CD4-positive, CD25-positive, alpha-beta regulatory T cell (primary cell): ENCODE data around the gene GLTP. TPM values are rescaled to one million over a fixed set of nuclear protein-coding genes. Genes with fewer than 3 reads are reported as not detected.

Experiments
- ATAC-seq, 2 donors: fragments of 150-1000 bp; cut with Tn5 transposase; one replicate each; pipeline ENCODE4 v1.10.0; 2021; ENCODE audit warnings: low read depth in 2 of 2, moderate number of reproducible peaks in 2 of 2, moderate library complexity in 1 of 2
- DNase-seq, 3 donors: peaks; one replicate each; pipeline versions ENCODE4 v3.0.0 to v3.0.0-alpha.2; 2012 to 2022; ENCODE audit warnings: mixed read lengths in 1 of 3
- H3K27ac ChIP-seq: one replicate; pipeline ENCODE4 v1.7.0; 2013; ENCODE audit warnings: mild to moderate bottlenecking, low read length; ENCODE audit not compliant: insufficient read depth, poor library complexity, severe bottlenecking
- H3K27me3 ChIP-seq: one replicate; pipeline ENCODE4 v1.7.0; 2013; ENCODE audit warnings: low read length; ENCODE audit not compliant: control insufficient read depth, insufficient read depth
- H3K36me3 ChIP-seq: one replicate; pipeline ENCODE4 v1.7.0; 2013; ENCODE audit warnings: mild to moderate bottlenecking, low read length, moderate library complexity; ENCODE audit not compliant: control insufficient read depth, insufficient read depth
- H3K4me1 ChIP-seq: 2 replicates; pipeline ENCODE4 v1.7.0; 2013; ENCODE audit warnings: mild to moderate bottlenecking, low read length; ENCODE audit not compliant: insufficient read depth, control insufficient read depth, poor library complexity, severe bottlenecking
- H3K4me3 ChIP-seq: one replicate; pipeline ENCODE4 v1.7.0; 2013; ENCODE audit warnings: low read depth, mild to moderate bottlenecking, low read length, moderate library complexity
- H3K9me3 ChIP-seq, 2 experiments: 1 replicate in 1 of 2; 2 replicates in 1 of 2; pipeline ENCODE4 v1.7.0; 2013; ENCODE audit warnings: low read length in 2 of 2, mild to moderate bottlenecking in 1 of 2, moderate library complexity in 1 of 2; ENCODE audit not compliant: control insufficient read depth in 2 of 2
- H3K27ac Mint-ChIP-seq, 3 donors: one replicate each; pipeline ENCODE4 v1.8.0; 2020 to 2022; ENCODE audit warnings: mild to moderate bottlenecking in 3 of 3, mixed read lengths in 3 of 3, moderate library complexity in 2 of 3
- H3K27me3 Mint-ChIP-seq: one replicate; pipeline ENCODE4 v1.8.0; 2022; ENCODE audit warnings: mild to moderate bottlenecking, mixed read lengths
- H3K36me3 Mint-ChIP-seq: one replicate; pipeline ENCODE4 v1.8.0; 2020; ENCODE audit warnings: mixed read lengths
- H3K4me1 Mint-ChIP-seq, 4 donors: one replicate each; pipeline ENCODE4 v1.8.0; 2020 to 2022; ENCODE audit warnings: mixed read lengths in 4 of 4, mild to moderate bottlenecking in 1 of 4
- H3K4me3 Mint-ChIP-seq, 4 donors: one replicate each; pipeline ENCODE4 v1.8.0; 2020 to 2022; ENCODE audit warnings: mild to moderate bottlenecking in 4 of 4, mixed read lengths in 4 of 4, moderate library complexity in 3 of 4
- H3K9me3 Mint-ChIP-seq, 7 donors: one replicate each; pipeline ENCODE4 v1.8.0; 2020 to 2022; ENCODE audit warnings: mixed read lengths in 7 of 7, mild to moderate bottlenecking in 3 of 7, moderate library complexity in 2 of 7
- polyA plus RNA-seq, 4 donors: library from polyadenylated mRNA; unstranded; fragments of 300-500 nt; fragmentation: Illumina TruSeq; gene quantifications; one replicate each; pipeline ENCODE4 v1.2.3, GENCODE V29; 2021
- total RNA-seq: library from RNA; stranded (reverse); gene quantifications from one replicate; pipeline ENCODE4 v1.2.3, GENCODE V29; 2022

Gene GLTP
- total and polyA plus RNA-seq, 5 donors from 2014 or later: 31.1 to 48.9 (median 37.8) TPM

- Mint-ChIP-seq H3K36me3 (peaks cover 4% of the 10 kb centered on the region), H3K4me1 (peaks cover 0 to 3% (median 2%) of the 10 kb centered on the region in 4 donors), H3K4me3 (peak overlapping the region in 1 of 4 donors; percentile 76), H3K9me3 (no peaks in the 10 kb centered on the region), H3K27ac (no peak overlapping the region), H3K27me3 (peaks cover 61% of the 10 kb centered on the region)
- Histone ChIP-seq H3K4me1 (no peaks in the 10 kb centered on the region), H3K27me3 (no peaks in the 10 kb centered on the region), H3K27ac (no peak overlapping the region), H3K36me3 (no peaks in the 10 kb centered on the region), H3K4me3 (no peak overlapping the region), H3K9me3 (no peaks in the 10 kb centered on the region)
- no peak for DNase-seq
- ATAC-seq: no peak
These were observed 44.5 kb downstream of the GLTP start for GRCh38 chr12:109835827-109836226.

GRCh38 chr12:109833307-109834189, 46.8 kb downstream of the GLTP start, which contains the start of gene TRPV4:
Gene TRPV4, minus strand, starts transcription at chr12:109833398. Its CDS starts 18,602 bp downstream, at chr12:109814796.
- H3K27me3 ChIP-seq: no peaks in the 10 kb centered on the region
- no peak for ATAC-seq
- no peak within 1 kb of the TSS for H3K27ac Mint-ChIP-seq

GRCh38 chr12:109832541-109833306, 47.6 kb downstream of the GLTP start:
- no peaks in the 10 kb centered on the region for H3K36me3 ChIP-seq
- H3K36me3 Mint-ChIP-seq: peaks cover 4% of the 10 kb centered on the region
- ATAC-seq (no peak), DNase-seq (no peak)
- H3K4me1 Mint-ChIP-seq: peaks cover 0 to 3% (median 2%) of the 10 kb centered on the region in 4 donors
- H3K9me3 ChIP-seq: no peaks in the 10 kb centered on the region
- no peak overlapping the region for H3K4me3 Mint-ChIP-seq
- no peaks in the 10 kb centered on the region for H3K9me3 Mint-ChIP-seq
- H3K4me1 ChIP-seq: no peaks in the 10 kb centered on the region
- H3K27ac Mint-ChIP-seq: no peak overlapping the region
- no peak overlapping the region for H3K27ac ChIP-seq
- no peaks in the 10 kb centered on the region for H3K27me3 ChIP-seq
- H3K4me3 ChIP-seq: no peak overlapping the region
- peaks cover 44% of the 10 kb centered on the region for H3K27me3 Mint-ChIP-seq

More at GRCh38 chr12:109833307-109834189, 46.8 kb downstream of the GLTP start, which contains the start of gene TRPV4:
- H3K36me3 Mint-ChIP-seq: peaks cover 4% of the 10 kb centered on the region
- H3K27me3 Mint-ChIP-seq: peaks cover 48% of the 10 kb centered on the region
- Histone ChIP-seq H3K27ac (no peak within 1 kb of the TSS), H3K36me3 (no peaks in the 10 kb centered on the region), H3K4me1 (no peaks in the 10 kb centered on the region), H3K9me3 (no peaks in the 10 kb centered on the region), H3K4me3 (no peak within 1 kb of the TSS)
- no peak for DNase-seq
- H3K9me3 Mint-ChIP-seq: no peaks in the 10 kb centered on the region
- no peak within 1 kb of the TSS for H3K4me3 Mint-ChIP-seq
- H3K4me1 Mint-ChIP-seq: peaks cover 0 to 3% (median 2%) of the 10 kb centered on the region in 4 donors

DNA sequence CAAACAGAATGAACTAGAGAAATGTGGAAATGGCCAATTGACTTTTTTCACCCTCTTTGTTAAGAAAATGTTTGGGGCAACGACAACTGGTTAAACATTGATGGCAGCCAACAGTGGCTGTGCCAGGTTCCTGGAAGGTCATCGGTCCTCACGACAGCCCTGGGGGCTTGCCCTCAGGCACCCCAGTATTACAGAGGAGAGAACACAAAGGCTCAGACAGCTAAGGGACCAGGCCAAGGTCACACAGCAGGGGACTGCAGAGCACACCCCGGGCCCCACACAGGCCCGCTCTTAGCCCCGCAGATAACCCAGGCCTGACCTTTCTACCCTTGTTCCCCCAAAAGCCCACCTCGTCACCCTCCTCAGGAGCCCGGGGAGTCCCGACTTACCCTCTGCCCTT, 48.4 kb downstream of the GLTP start:
- H3K27ac Mint-ChIP-seq: no peak overlapping the region
- H3K9me3 Mint-ChIP-seq: no peaks in the 10 kb centered on the region
- no peak for ATAC-seq
- H3K9me3 ChIP-seq: no peaks in the 10 kb centered on the region
- no peak overlapping the region for H3K4me3 ChIP-seq
- no peak overlapping the region for H3K4me3 Mint-ChIP-seq
- peaks cover 4% of the 10 kb centered on the region for H3K36me3 Mint-ChIP-seq
- peaks cover 0 to 3% (median 2%) of the 10 kb centered on the region in 4 donors for H3K4me1 Mint-ChIP-seq
- H3K27ac ChIP-seq: no peak overlapping the region
- peaks cover 43% of the 10 kb centered on the region for H3K27me3 Mint-ChIP-seq
- no peaks in the 10 kb centered on the region for H3K27me3 ChIP-seq
- no peak for DNase-seq
- H3K4me1 ChIP-seq: no peaks in the 10 kb centered on the region
- no peaks in the 10 kb centered on the region for H3K36me3 ChIP-seq

DNA sequence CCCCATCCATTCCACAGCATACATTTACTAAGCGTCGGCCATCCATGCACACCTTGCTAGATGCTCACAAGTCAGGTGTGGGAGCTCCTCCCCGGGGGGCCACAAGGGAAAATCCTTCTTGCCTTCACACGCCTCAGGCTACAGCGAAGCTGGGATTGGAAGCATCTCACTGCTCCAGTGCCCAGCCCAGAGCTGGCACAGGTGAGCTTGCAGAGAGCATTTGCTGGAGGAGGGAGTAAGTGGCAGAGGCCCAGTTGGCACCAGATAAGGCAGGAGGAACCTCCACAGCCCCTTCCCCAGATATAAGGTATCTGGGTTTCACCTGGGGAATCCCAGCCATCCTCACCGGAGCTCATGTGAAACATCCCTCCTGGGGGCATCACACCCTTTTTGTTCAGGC, 49.0 kb downstream of the GLTP start:
- peaks cover 43% of the 10 kb centered on the region for H3K27me3 Mint-ChIP-seq
- H3K27me3 ChIP-seq: no peaks in the 10 kb centered on the region
- H3K9me3 ChIP-seq: no peaks in the 10 kb centered on the region
- H3K27ac ChIP-seq: no peak overlapping the region
- no peaks in the 10 kb centered on the region for H3K4me1 ChIP-seq
- DNase-seq (no peak), ATAC-seq (no peak)
- H3K4me1 Mint-ChIP-seq: peaks cover 0 to 3% (median 2%) of the 10 kb centered on the region in 4 donors
- no peak overlapping the region for H3K4me3 ChIP-seq
- H3K9me3 Mint-ChIP-seq: no peaks in the 10 kb centered on the region
- no peaks in the 10 kb centered on the region for H3K36me3 ChIP-seq
- no peak overlapping the region for H3K4me3 Mint-ChIP-seq
- peaks cover 4% of the 10 kb centered on the region for H3K36me3 Mint-ChIP-seq
- H3K27ac Mint-ChIP-seq: no peak overlapping the region

GRCh38 chr12:109830718-109831117, 49.6 kb downstream of the GLTP start:
- DNase-seq (no peak), ATAC-seq (no peak)
- no peaks in the 10 kb centered on the region for H3K27me3 ChIP-seq
- H3K27ac ChIP-seq: no peak overlapping the region
- H3K9me3 ChIP-seq: no peaks in the 10 kb centered on the region
- H3K4me1 ChIP-seq: no peaks in the 10 kb centered on the region
- H3K36me3 ChIP-seq: no peaks in the 10 kb centered on the region
- H3K27ac Mint-ChIP-seq: no peak overlapping the region
- H3K27me3 Mint-ChIP-seq: peaks cover 43% of the 10 kb centered on the region
- H3K9me3 Mint-ChIP-seq: no peaks in the 10 kb centered on the region
- H3K4me1 Mint-ChIP-seq: peaks cover 0 to 3% (median 2%) of the 10 kb centered on the region in 4 donors
- no peak overlapping the region for H3K4me3 ChIP-seq
- H3K4me3 Mint-ChIP-seq: no peak overlapping the region
- H3K36me3 Mint-ChIP-seq: peaks cover 4% of the 10 kb centered on the region

- ATAC-seq: no peak
- H3K27ac Mint-ChIP-seq: no peak overlapping the region
- peaks cover 0 to 3% (median 2%) of the 10 kb centered on the region in 4 donors for H3K4me1 Mint-ChIP-seq
These were observed 50.1 kb downstream of the GLTP start for GRCh38 chr12:109830267-109830666.

More at GRCh38 chr12:109830267-109830666, 50.1 kb downstream of the GLTP start:
- Histone ChIP-seq H3K9me3 (no peaks in the 10 kb centered on the region), H3K4me1 (no peaks in the 10 kb centered on the region), H3K27ac (no peak overlapping the region), H3K27me3 (peaks cover 3% of the 10 kb centered on the region), H3K36me3 (no peaks in the 10 kb centered on the region), H3K4me3 (no peak overlapping the region)
- peaks cover 4% of the 10 kb centered on the region for H3K36me3 Mint-ChIP-seq
- no peak overlapping the region for H3K4me3 Mint-ChIP-seq
- H3K27me3 Mint-ChIP-seq: peaks cover 41% of the 10 kb centered on the region
- no peak for DNase-seq
- H3K9me3 Mint-ChIP-seq: no peaks in the 10 kb centered on the region
